HEK293 (cell line): ENCODE results near the gene SPAAR.

ENCODE experiments used
- CTCF ChIA-PET: fragments of 350-600 bp; formaldehyde crosslinking; extraction: SDS; loops from one replicate; lab custom pipeline; 2021; ENCODE audit warnings: antibody characterized with exemption; lab: Yijun Ruan, JAX
- POLR2A ChIA-PET: fragments of 300-600 bp; formaldehyde crosslinking; extraction: SDS; loops from one replicate; lab custom pipeline; 2020; ENCODE audit warnings: antibody characterized with exemption, inconsistent platforms; lab: Yijun Ruan, JAX
- H3K27ac ChIP-seq: fragments of 200-500 bp; sonication (Bioruptor generic); 2 replicates; pipeline ENCODE4 v1.5.1; 2014; ENCODE audit warnings: low read depth, low read length, control low read depth, inconsistent platforms; ENCODE audit errors: extremely low read depth
- H3K36me3 ChIP-seq, 2 experiments: fragments of 200-500 bp in 1 of 2; sonication (Bioruptor generic) in 1 of 2; 1 replicate in 1 of 2; 2 replicates in 1 of 2; pipeline ENCODE4 v1.5.1; 2014 to 2017; ENCODE audit warnings: inconsistent platforms in 2 of 2, low read length in 2 of 2; ENCODE audit not compliant: control insufficient read depth in 2 of 2, insufficient read depth in 1 of 2
- H3K4me1 ChIP-seq: fragments of 200-500 bp; sonication (Bioruptor generic); 2 replicates; pipeline ENCODE4 v1.5.1; 2014; ENCODE audit warnings: mild to moderate bottlenecking, low read length, inconsistent platforms; ENCODE audit not compliant: control insufficient read depth, insufficient read depth
- H3K4me3 ChIP-seq: 2 replicates; pipeline ENCODE4 v1.5.1; 2011; ENCODE audit warnings: low read depth, mild to moderate bottlenecking, control low read depth, low read length, moderate library complexity
- H3K9me3 ChIP-seq: fragments of 200-500 bp; sonication (Bioruptor generic); 2 replicates; pipeline ENCODE4 v1.5.1; 2014; ENCODE audit warnings: low read depth, low read length, inconsistent platforms; ENCODE audit not compliant: control insufficient read depth, insufficient read depth
- AEBP2 ChIP-seq: fragments of 450-650 bp; formaldehyde crosslinking; IDR thresholded peaks from 2 replicates; pipeline ENCODE4 v1.5.1; 2016; ENCODE audit warnings: missing biosample characterization, missing genetic modification characterization, borderline replicate concordance
- BCL11A ChIP-seq: fragments of 450-650 bp; formaldehyde crosslinking; IDR thresholded peaks from 2 replicates; pipeline ENCODE4 v1.5.1; 2016; ENCODE audit warnings: low read depth, missing biosample characterization, missing genetic modification characterization
- GLIS2 ChIP-seq: fragments of 450-650 bp; formaldehyde crosslinking; IDR thresholded peaks from 2 replicates; pipeline ENCODE4 v1.5.1; 2016; ENCODE audit warnings: missing biosample characterization, missing genetic modification characterization
- HOXA7 ChIP-seq: sonication (generic); formaldehyde crosslinking; IDR thresholded peaks from 2 replicates; pipeline ENCODE4 v1.8.1; 2022; ENCODE audit warnings: missing genetic modification reagents, borderline replicate concordance
- ZBTB6 ChIP-seq: fragments of 450-650 bp; formaldehyde crosslinking; IDR thresholded peaks from 2 replicates; pipeline ENCODE4 v1.5.1; 2017; ENCODE audit warnings: missing biosample characterization, missing genetic modification characterization
- ZFP3 ChIP-seq: fragments of 450-650 bp; formaldehyde crosslinking; IDR thresholded peaks from 2 replicates; pipeline ENCODE4 v1.5.1; 2016; ENCODE audit warnings: low read depth, missing biosample characterization, missing genetic modification characterization
- ZFP37 ChIP-seq: fragments of 450-650 bp; formaldehyde crosslinking; IDR thresholded peaks from 2 replicates; pipeline ENCODE4 v1.5.1; 2016; ENCODE audit warnings: missing biosample characterization, missing genetic modification characterization
- ZNF24 ChIP-seq: fragments of 450-650 bp; formaldehyde crosslinking; IDR thresholded peaks from 2 replicates; pipeline ENCODE4 v1.5.1; 2016; ENCODE audit warnings: missing biosample characterization, missing genetic modification characterization
- ZNF335 ChIP-seq: fragments of 450-650 bp; formaldehyde crosslinking; conservative IDR thresholded peaks from 2 replicates; pipeline ENCODE4 v1.5.1; 2016; ENCODE audit warnings: missing biosample characterization, missing genetic modification characterization
- ZNF398 ChIP-seq: fragments of 450-650 bp; formaldehyde crosslinking; IDR thresholded peaks from 2 replicates; pipeline ENCODE4 v1.5.1; 2017; ENCODE audit warnings: missing biosample characterization, missing genetic modification characterization
- ZNF571 ChIP-seq: fragments of 450-650 bp; formaldehyde crosslinking; IDR thresholded peaks from 2 replicates; pipeline ENCODE4 v1.5.0; 2017; ENCODE audit warnings: missing biosample characterization, missing genetic modification characterization
- ZNF600 ChIP-seq: fragments of 450-650 bp; formaldehyde crosslinking; IDR thresholded peaks from 2 replicates; pipeline ENCODE4 v1.5.1; 2016; ENCODE audit warnings: missing biosample characterization, missing genetic modification characterization
- ZNF639 ChIP-seq: fragments of 450-650 bp; formaldehyde crosslinking; IDR thresholded peaks from 2 replicates; pipeline ENCODE4 v1.5.1; 2016; ENCODE audit warnings: missing biosample characterization, missing genetic modification characterization
- ZNF701 ChIP-seq: fragments of 450-650 bp; formaldehyde crosslinking; IDR thresholded peaks from 2 replicates; pipeline ENCODE4 v1.5.1; 2016; ENCODE audit warnings: missing biosample characterization, missing genetic modification characterization
- ZNF704 ChIP-seq: fragments of 450-650 bp; formaldehyde crosslinking; IDR thresholded peaks from 2 replicates; pipeline ENCODE4 v1.5.1; 2016; ENCODE audit warnings: missing biosample characterization, missing genetic modification characterization
- ZNF792 ChIP-seq: fragments of 450-650 bp; formaldehyde crosslinking; IDR thresholded peaks from 2 replicates; pipeline ENCODE4 v1.5.1; 2016; ENCODE audit warnings: missing biosample characterization, missing genetic modification characterization
- ZSCAN18 ChIP-seq: fragments of 450-650 bp; formaldehyde crosslinking; IDR thresholded peaks from 2 replicates; pipeline ENCODE4 v1.5.1; 2016; ENCODE audit warnings: missing biosample characterization, missing genetic modification characterization
- ZXDB ChIP-seq: fragments of 450-650 bp; formaldehyde crosslinking; IDR thresholded peaks from 2 replicates; pipeline ENCODE4 v1.5.1; 2016; ENCODE audit warnings: missing biosample characterization, missing genetic modification characterization
- TF ChIP-seq, protein P1 (sequence below): fragments of 450-650 bp; formaldehyde crosslinking; IDR thresholded peaks from 2 replicates; pipeline ENCODE4 v1.5.1; 2017; ENCODE audit warnings: missing biosample characterization, missing genetic modification characterization

The SPAAR gene

DNA sequence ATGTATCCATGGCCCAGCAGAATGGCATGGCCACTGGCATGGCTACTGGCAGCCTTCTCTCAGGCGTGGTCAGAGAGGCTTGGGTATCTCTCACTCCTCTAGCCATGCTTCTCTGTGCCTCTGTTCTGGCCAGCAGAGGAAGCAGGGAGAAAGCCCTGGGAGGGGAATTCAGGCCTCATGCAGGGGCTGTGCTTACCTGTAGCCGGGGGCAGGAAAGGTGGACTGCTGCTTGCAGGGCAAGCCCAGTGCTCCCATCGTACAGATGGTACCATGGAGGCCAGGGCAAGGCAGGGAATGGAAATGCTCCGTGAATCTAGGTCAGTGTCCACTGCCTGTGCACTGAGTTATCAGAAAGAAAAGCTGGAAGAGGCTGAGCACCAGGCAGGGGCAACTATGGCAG, 41.8 kb upstream of the SPAAR start (continued):
- no peak for TF ChIP-seq ZSCAN18 (tag by site-specific recombination)
- no peak for TF ChIP-seq BCL11A (tag by site-specific recombination)
- no peak for TF ChIP-seq AEBP2 (tag by site-specific recombination)
- TF ChIP-seq ZXDB (tag by site-specific recombination), result no peak
- TF ChIP-seq ZNF24 (tag by site-specific recombination), result no peak
- TF ChIP-seq ZBTB6 (tag by site-specific recombination), result no peak

DNA sequence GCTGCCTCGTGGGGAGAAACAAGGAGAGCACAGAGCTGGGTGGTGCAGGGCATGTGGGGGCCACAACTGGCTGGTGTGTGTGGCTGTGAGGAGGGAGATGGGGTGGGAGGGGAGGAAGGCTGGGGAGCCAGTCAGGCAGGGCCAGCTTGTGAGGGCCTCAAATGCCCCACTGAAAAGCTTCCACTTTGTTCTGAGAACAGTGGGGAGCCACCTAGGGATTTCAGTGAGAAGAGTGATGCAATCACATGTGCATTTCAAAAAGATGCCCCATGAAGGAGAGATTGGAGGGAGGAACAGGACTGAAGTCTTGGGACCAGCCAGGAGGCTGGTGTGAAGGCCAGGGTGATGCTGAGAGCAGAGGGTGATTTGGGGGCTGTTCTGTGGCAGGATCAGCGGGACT, 40.4 kb upstream of the SPAAR start:
- Histone ChIP-seq H3K4me3 (no peak overlapping the region), H3K4me1 (no peaks in the 10 kb centered on the region), H3K27ac (no peak overlapping the region), H3K36me3 (no peaks in the 10 kb centered on the region), H3K9me3 (no peaks in the 10 kb centered on the region)
- no peak for TF ChIP-seq ZNF792 (tag by site-specific recombination)
- ChIA-PET POLR2A (interaction anchor here (0.5 kb wide), 1 partner anchor 35 kb away, joined by 3 read pairs; no protein-coding TSS in a partner anchor), CTCF (interaction anchor here (1.0 kb wide), 1 partner anchor 13 kb away, joined by 3 read pairs; no protein-coding TSS in a partner anchor)

DNA sequence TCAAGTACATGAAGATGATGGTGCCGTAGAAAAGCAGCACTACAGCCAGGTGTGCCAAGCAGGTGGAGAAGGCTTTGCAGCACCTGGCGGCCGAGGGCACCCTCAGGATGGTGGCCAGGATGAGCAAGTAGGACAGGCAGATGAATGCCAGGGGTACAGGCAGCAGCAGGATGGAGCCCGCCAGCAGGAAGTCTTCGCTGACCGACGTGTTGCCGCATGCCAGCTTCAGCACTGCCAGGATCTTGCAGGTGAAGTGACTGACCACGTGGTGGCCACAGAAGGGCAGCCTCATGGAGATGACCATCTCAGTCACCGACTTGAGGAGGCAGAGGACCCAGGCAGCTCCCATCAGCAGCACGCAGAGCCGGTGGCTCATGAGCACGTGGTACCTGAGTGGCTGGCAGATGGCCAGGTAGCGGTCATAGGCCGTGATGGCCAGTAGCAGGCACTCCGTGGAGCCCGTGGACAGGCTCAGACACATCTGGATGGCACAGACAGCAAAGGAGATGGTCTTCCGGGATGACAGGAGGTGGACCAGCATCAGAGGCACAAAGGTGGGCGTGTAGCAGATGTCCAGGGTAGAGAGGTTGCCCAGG, 39.6 kb upstream of the SPAAR start:
- CTCF ChIA-PET, result interaction anchor here (1.7 kb wide), 1 partner anchor 12 kb away, joined by 5 read pairs; no protein-coding TSS in a partner anchor
- TF ChIP-seq, protein P1, sequence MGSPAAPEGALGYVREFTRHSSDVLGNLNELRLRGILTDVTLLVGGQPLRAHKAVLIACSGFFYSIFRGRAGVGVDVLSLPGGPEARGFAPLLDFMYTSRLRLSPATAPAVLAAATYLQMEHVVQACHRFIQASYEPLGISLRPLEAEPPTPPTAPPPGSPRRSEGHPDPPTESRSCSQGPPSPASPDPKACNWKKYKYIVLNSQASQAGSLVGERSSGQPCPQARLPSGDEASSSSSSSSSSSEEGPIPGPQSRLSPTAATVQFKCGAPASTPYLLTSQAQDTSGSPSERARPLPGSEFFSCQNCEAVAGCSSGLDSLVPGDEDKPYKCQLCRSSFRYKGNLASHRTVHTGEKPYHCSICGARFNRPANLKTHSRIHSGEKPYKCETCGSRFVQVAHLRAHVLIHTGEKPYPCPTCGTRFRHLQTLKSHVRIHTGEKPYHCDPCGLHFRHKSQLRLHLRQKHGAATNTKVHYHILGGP, result no peak
- TF ChIP-seq ZNF704 (tag by site-specific recombination) (no peak), ZNF701 (tag by site-specific recombination) (no peak), GLIS2 (tag by site-specific recombination) (no peak), ZNF335 (tag by site-specific recombination) (no peak), ZNF600 (tag by site-specific recombination) (no peak), ZNF398 (tag by site-specific recombination) (no peak), ZFP37 (no peak), ZFP3 (tag by site-specific recombination) (no peak), HOXA7 (CRISPR knock-in tag) (no peak), ZNF639 (tag by site-specific recombination) (no peak), ZNF571 (tag by site-specific recombination) (no peak)
- TF ChIP-seq, all 188 proteins: peak for 0
- no peaks in the 10 kb centered on the region for H3K9me3 ChIP-seq

More for the DNA sequence above, 39.6 kb upstream of the SPAAR start:
- Histone ChIP-seq H3K4me3 (no peak overlapping the region), H3K36me3 (no peaks in the 10 kb centered on the region), H3K4me1 (no peaks in the 10 kb centered on the region), H3K27ac (no peak overlapping the region)
- POLR2A ChIA-PET, result no interaction called here
